Measurements from ENCODE around the gene KYAT1. TPM values are rescaled to one million over a fixed set of nuclear protein-coding genes. Genes with fewer than 3 reads are reported as not detected.

KYAT1 gene
- total RNA-seq, 1 experiment from 2014 or later = 6.1 TPM

DNA sequence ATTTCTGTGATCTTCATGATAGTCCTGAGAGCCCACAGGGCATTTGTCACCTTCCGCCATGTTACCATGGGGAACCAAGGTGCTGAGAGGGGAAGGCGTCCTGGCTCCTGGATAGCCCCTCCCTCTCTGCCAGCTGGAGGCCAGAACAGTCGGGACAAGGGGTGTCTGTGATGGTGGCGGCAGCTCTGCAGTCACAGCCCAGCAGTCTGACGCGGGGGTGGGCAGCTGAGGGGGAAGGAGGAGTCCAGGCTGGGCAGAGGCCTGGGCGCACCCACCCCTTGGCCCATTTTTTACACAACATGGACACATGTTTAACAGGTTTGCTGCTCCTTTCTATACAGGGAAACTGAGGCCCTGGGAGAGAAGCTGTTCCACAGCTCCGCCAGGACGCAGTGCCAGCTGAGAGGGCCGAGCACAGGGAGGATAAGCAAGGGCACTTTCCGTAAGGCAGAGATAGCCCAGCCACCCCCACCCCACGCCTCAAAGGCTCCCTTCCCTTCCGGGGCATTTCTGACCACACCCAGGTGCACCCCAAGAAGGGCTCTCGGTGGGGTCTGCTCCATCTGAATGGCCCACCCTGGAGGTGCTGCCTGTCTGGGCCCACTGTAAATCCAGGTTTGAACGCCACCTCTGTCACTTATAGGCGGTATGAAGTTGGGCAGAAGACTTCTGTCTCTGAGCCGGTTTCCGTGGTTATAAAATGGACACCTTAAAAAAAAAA, 17.3 kb upstream of the KYAT1 start:
- POLR2A ChIA-PET = no interaction called here
- BruUV-seq (replicated peaks) = no TSS peak
- Histone ChIP-seq H3K36me3 (ENCODE audit: control insufficient read depth, insufficient read depth, low read length) (no peaks in the 10 kb centered on the region), H3K4me1 (ENCODE audit: control insufficient read depth, insufficient read depth, low read length) (no peaks in the 10 kb centered on the region), H3K27ac (ENCODE audit: low read length) (no peak overlapping the region), H3K9me3 (ENCODE audit: control insufficient read depth, insufficient read depth, low read depth, low read length) (no peaks in the 10 kb centered on the region), H3K4me3 (ENCODE audit: low read depth in 2 of 2, low read length in 2 of 2) (no peak overlapping the region), H3K27me3 (ENCODE audit: control insufficient read depth, insufficient read depth, low read length) (no peaks in the 10 kb centered on the region)
- intact Hi-C loops (cut with micrococcal nuclease; ENCODE audit: unreplicated experiment) (no loop called here), in situ Hi-C loops (cut with HindIII; ENCODE audit: low pct_unique_long_range_greater_than_20kb, low sequenced_read_pairs) (no loop called here)
- CTCF ChIA-PET = no interaction called here
- DNase-seq (ENCODE audit: low read depth, low spot score) = no peak
- ATAC-seq = no peak
- TF ChIP-seq SIN3A (IDR thresholded peaks at IDR 0.05; ENCODE audit: borderline replicate concordance, insufficient read depth, low read depth, low read length) (no peak), TCF7L2 (IDR thresholded peaks at IDR 0.05; ENCODE audit: low read depth, low read length) (no peak), POLR2AphosphoS5 (IDR thresholded peaks at IDR 0.05; ENCODE audit: low read depth, low read length) (no peak)
- TF ChIP-seq, protein P1, sequence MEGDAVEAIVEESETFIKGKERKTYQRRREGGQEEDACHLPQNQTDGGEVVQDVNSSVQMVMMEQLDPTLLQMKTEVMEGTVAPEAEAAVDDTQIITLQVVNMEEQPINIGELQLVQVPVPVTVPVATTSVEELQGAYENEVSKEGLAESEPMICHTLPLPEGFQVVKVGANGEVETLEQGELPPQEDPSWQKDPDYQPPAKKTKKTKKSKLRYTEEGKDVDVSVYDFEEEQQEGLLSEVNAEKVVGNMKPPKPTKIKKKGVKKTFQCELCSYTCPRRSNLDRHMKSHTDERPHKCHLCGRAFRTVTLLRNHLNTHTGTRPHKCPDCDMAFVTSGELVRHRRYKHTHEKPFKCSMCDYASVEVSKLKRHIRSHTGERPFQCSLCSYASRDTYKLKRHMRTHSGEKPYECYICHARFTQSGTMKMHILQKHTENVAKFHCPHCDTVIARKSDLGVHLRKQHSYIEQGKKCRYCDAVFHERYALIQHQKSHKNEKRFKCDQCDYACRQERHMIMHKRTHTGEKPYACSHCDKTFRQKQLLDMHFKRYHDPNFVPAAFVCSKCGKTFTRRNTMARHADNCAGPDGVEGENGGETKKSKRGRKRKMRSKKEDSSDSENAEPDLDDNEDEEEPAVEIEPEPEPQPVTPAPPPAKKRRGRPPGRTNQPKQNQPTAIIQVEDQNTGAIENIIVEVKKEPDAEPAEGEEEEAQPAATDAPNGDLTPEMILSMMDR (IDR thresholded peaks at IDR 0.05) = no peak
- TF ChIP-seq, protein P2, sequence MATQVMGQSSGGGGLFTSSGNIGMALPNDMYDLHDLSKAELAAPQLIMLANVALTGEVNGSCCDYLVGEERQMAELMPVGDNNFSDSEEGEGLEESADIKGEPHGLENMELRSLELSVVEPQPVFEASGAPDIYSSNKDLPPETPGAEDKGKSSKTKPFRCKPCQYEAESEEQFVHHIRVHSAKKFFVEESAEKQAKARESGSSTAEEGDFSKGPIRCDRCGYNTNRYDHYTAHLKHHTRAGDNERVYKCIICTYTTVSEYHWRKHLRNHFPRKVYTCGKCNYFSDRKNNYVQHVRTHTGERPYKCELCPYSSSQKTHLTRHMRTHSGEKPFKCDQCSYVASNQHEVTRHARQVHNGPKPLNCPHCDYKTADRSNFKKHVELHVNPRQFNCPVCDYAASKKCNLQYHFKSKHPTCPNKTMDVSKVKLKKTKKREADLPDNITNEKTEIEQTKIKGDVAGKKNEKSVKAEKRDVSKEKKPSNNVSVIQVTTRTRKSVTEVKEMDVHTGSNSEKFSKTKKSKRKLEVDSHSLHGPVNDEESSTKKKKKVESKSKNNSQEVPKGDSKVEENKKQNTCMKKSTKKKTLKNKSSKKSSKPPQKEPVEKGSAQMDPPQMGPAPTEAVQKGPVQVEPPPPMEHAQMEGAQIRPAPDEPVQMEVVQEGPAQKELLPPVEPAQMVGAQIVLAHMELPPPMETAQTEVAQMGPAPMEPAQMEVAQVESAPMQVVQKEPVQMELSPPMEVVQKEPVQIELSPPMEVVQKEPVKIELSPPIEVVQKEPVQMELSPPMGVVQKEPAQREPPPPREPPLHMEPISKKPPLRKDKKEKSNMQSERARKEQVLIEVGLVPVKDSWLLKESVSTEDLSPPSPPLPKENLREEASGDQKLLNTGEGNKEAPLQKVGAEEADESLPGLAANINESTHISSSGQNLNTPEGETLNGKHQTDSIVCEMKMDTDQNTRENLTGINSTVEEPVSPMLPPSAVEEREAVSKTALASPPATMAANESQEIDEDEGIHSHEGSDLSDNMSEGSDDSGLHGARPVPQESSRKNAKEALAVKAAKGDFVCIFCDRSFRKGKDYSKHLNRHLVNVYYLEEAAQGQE (IDR thresholded peaks at IDR 0.05; ENCODE audit: insufficient read depth in 1 of 2, low read depth in 2 of 2, low read length in 1 of 2) = no peak

DNA sequence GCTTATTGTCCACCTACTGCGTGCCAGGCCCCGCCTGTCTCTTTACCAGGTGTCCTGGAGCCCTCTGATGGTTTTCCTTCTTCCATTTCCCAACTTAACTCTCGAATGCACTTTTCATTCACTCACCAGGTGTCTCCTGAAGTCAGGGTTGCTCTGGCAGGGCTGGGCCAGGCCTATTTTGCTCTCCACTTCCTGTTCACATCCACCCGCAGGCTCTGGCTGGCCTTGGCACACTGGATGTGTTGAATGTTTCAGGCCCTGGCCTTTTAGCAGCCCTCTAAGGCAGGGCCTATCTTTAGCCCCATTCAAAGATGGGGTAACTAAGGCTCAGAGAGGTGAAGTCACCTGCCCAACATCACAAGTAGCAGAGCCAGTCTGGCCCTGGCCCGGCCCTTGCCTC, 16.6 kb upstream of the KYAT1 start:
- no peak for TF ChIP-seq POLR2AphosphoS5 (IDR thresholded peaks at IDR 0.05; ENCODE audit: low read depth, low read length)
- no peak for TF ChIP-seq SIN3A (IDR thresholded peaks at IDR 0.05; ENCODE audit: borderline replicate concordance, insufficient read depth, low read depth, low read length)
- TF ChIP-seq, protein P2 (IDR thresholded peaks at IDR 0.05; ENCODE audit: insufficient read depth in 1 of 2, low read depth in 2 of 2, low read length in 1 of 2) = no peak
- TF ChIP-seq TCF7L2 (IDR thresholded peaks at IDR 0.05; ENCODE audit: low read depth, low read length) = no peak
- TF ChIP-seq, protein P1 (IDR thresholded peaks at IDR 0.05) = no peak
- intact Hi-C loops (cut with micrococcal nuclease; ENCODE audit: unreplicated experiment) = no loop called here
- ATAC-seq (no peak), DNase-seq (ENCODE audit: low read depth, low spot score) (no peak)
- Histone ChIP-seq H3K27ac (ENCODE audit: low read length) (no peak overlapping the region), H3K4me1 (ENCODE audit: control insufficient read depth, insufficient read depth, low read length) (no peaks in the 10 kb centered on the region), H3K27me3 (ENCODE audit: control insufficient read depth, insufficient read depth, low read length) (no peaks in the 10 kb centered on the region), H3K36me3 (ENCODE audit: control insufficient read depth, insufficient read depth, low read length) (no peaks in the 10 kb centered on the region), H3K4me3 (ENCODE audit: low read depth in 2 of 2, low read length in 2 of 2) (no peak overlapping the region), H3K9me3 (ENCODE audit: control insufficient read depth, insufficient read depth, low read depth, low read length) (no peaks in the 10 kb centered on the region)
- ChIA-PET CTCF (no interaction called here), POLR2A (no interaction called here)
- in situ Hi-C loops (cut with HindIII; ENCODE audit: low pct_unique_long_range_greater_than_20kb, low sequenced_read_pairs) = no loop called here
- no TSS peak for BruUV-seq (replicated peaks)
